Fibroblast of villous mesenchyme (primary cell): ENCODE results near the gene PSEN2. TPM values are rescaled to one million over a fixed set of nuclear protein-coding genes. Genes with fewer than 3 reads are reported as not detected.
"Not testable (repeated sequence)": the region's sequence is repeated elsewhere in the genome, so short reads cannot be mapped to it uniquely, and the experiment has no call there.

Experiments used
- DNase-seq: peaks from one replicate; pipeline ENCODE4 v3.0.0-alpha.2; 2010; ENCODE audit warnings: low read depth
- H3K4me3 ChIP-seq: 2 replicates; pipeline ENCODE4 v1.5.1; 2011; ENCODE audit warnings: low read depth, mild to moderate bottlenecking, low read length
- CTCF ChIP-seq: IDR thresholded peaks from 2 replicates; pipeline ENCODE4 v1.5.1; 2012; ENCODE audit warnings: low read depth, mild to moderate bottlenecking, low read length; ENCODE audit not compliant: insufficient read depth
- total RNA-seq: library from RNA; depleted of rRNA; stranded (reverse); fragments of >200 nt; gene quantifications from 2 replicates; pipeline ENCODE4 v1.2.3, GENCODE V29; 2012

The PSEN2 gene
- total RNA-seq, 1 donor = 16.0 TPM

GRCh38 chr1:226912587-226913176 is 42.3 kb downstream of the PSEN2 start:
- peak; percentile 51 for TF ChIP-seq CTCF
- peak; percentile 9 for DNase-seq
- no peak overlapping the region for H3K4me3 ChIP-seq

- DNase-seq = no peak
- H3K4me3 ChIP-seq = no peak overlapping the region
- TF ChIP-seq CTCF = no peak
Measured at GRCh38 chr1:226915672-226915995, 45.2 kb downstream of the PSEN2 start.

GRCh38 chr1:226916497-226916896 is 46.1 kb downstream of the PSEN2 start:
- no peak for TF ChIP-seq CTCF
- H3K4me3 ChIP-seq = no peak overlapping the region
- DNase-seq = no peak

GRCh38 chr1:226919587-226919986 is 49.2 kb downstream of the PSEN2 start:
- no peak overlapping the region for H3K4me3 ChIP-seq
- no peak for DNase-seq
- no peak for TF ChIP-seq CTCF

- H3K4me3 ChIP-seq = no peak overlapping the region
- DNase-seq = no peak
- no peak for TF ChIP-seq CTCF
Measured at GRCh38 chr1:226919995-226920394, 49.6 kb downstream of the PSEN2 start.

DNA sequence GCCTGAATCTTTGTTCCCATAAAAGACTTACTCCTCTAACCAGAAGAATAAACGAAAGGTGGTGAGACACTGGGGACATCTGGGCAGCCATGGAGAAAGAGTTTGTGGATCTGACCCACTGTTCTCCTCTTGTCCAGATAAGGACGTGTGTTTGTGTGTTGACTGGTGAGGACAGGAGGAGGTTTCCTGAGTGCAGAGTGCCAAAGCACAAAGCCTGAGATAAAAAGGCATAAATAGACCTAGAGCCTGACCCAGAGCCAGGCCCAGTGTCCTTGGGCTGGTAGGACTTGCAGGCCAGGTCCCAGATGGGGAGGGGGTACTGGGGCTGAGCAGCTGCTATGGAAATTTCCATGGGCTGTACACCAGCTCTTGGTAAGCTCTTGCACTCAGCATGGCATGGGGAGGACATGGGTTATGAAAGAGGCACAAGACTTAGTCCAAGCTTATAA is 50.1 kb downstream of the PSEN2 start:
- H3K4me3 ChIP-seq = no peak overlapping the region
- peak; percentile 6 for DNase-seq
- TF ChIP-seq CTCF = no peak

- TF ChIP-seq CTCF = no peak
- no peak for DNase-seq
- H3K4me3 ChIP-seq = no peak overlapping the region
Measured at GRCh38 chr1:226921504-226921903, 51.1 kb downstream of the PSEN2 start.

DNA sequence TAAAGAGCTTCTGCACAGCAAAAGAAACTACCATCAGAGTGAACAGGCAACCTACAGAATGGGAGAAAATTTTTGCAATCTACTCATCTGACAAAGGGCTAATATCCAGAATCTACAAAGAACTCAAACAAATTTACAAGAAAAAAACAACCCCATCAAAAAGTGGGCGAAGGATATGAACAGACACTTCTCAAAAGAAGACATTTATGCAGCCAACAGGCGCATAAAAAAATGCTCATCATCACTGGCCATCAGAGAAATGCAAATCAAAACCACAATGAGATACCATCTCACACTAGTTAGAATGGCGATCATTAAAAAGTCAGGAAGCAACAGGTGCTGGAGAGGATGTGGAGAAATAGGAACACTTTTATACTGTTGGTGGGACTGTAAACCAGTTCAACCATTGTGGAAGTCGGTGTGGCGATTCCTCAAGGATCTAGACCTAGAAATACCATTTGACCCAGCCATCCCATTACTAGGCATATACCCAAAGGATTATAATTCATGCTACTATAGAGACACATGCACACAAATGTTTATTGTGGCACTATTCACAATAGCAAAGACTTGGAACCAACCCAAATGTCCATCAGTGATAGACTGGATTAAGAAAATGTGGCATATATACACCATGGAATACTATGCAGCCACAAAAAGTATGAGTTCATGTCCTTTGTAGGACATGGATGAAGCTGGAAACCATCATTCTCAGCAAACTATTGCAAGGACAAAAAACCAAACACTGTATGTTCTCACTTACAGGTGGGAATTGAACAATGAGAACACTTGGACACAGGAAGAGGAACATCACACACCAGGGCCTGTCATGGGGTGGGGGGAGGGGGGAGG is 59.1 kb downstream of the PSEN2 start:
- not testable (repeated sequence) for H3K4me3 ChIP-seq, DNase-seq
